Measurements from ENCODE around the gene ASTN2.

ASTN2 gene

GRCh38 chr9:116959809-116960208 lies 455.0 kb downstream of the ASTN2 start:
- Histone ChIP-seq H3K79me2 (ENCODE audit: insufficient read depth, low read depth) (no peaks in the 10 kb centered on the region), H3K9ac (no peak overlapping the region), H2AFZ (ENCODE audit: low read depth) (no peak overlapping the region), H4K20me1 (ENCODE audit: insufficient read depth) (no peaks in the 10 kb centered on the region), H3K4me2 (no peak overlapping the region), H3K4me1 (ENCODE audit: low read depth, poor library complexity, severe bottlenecking) (no peaks in the 10 kb centered on the region), H3K36me3 (ENCODE audit: insufficient read depth) (no peaks in the 10 kb centered on the region), H3K4me3 (IDR thresholded peaks at IDR 0.05; ENCODE audit: insufficient read depth, low read depth, low read length) (no peak overlapping the region), H3K27ac (no peak overlapping the region), H3K27me3 (ENCODE audit: insufficient read depth, low read depth) (no peaks in the 10 kb centered on the region)
- no peak for TF ChIP-seq CTCF (conservative IDR thresholded peaks at IDR 0.05; ENCODE audit: low read depth, low read length)

- Histone ChIP-seq H2AFZ (ENCODE audit: low read depth) (no peak overlapping the region), H3K36me3 (ENCODE audit: insufficient read depth) (no peaks in the 10 kb centered on the region), H3K4me1 (ENCODE audit: low read depth, poor library complexity, severe bottlenecking) (no peaks in the 10 kb centered on the region), H3K9ac (no peak overlapping the region), H3K4me3 (IDR thresholded peaks at IDR 0.05; ENCODE audit: insufficient read depth, low read depth, low read length) (no peak overlapping the region), H3K27me3 (ENCODE audit: insufficient read depth, low read depth) (no peaks in the 10 kb centered on the region), H3K27ac (no peak overlapping the region), H3K4me2 (no peak overlapping the region), H3K79me2 (ENCODE audit: insufficient read depth, low read depth) (no peaks in the 10 kb centered on the region), H4K20me1 (ENCODE audit: insufficient read depth) (no peaks in the 10 kb centered on the region)
- no peak for TF ChIP-seq CTCF (conservative IDR thresholded peaks at IDR 0.05; ENCODE audit: low read depth, low read length)
These were observed 456.0 kb downstream of the ASTN2 start for GRCh38 chr9:116958881-116959280.

- H3K9ac ChIP-seq, result no peak overlapping the region
- no peaks in the 10 kb centered on the region for H3K4me1 ChIP-seq (ENCODE audit: low read depth, poor library complexity, severe bottlenecking)
These were observed 460.1 kb downstream of the ASTN2 start for GRCh38 chr9:116954731-116955130.

GRCh38 chr9:116953271-116953670 lies 461.6 kb downstream of the ASTN2 start:
- TF ChIP-seq CTCF (conservative IDR thresholded peaks at IDR 0.05; ENCODE audit: low read depth, low read length), result no peak
- Histone ChIP-seq H3K9ac (no peak overlapping the region), H3K36me3 (ENCODE audit: insufficient read depth) (no peaks in the 10 kb centered on the region), H3K4me1 (ENCODE audit: low read depth, poor library complexity, severe bottlenecking) (no peaks in the 10 kb centered on the region), H3K27ac (no peak overlapping the region), H4K20me1 (ENCODE audit: insufficient read depth) (no peaks in the 10 kb centered on the region), H3K79me2 (ENCODE audit: insufficient read depth, low read depth) (no peaks in the 10 kb centered on the region), H2AFZ (ENCODE audit: low read depth) (no peak overlapping the region), H3K4me3 (IDR thresholded peaks at IDR 0.05; ENCODE audit: insufficient read depth, low read depth, low read length) (no peak overlapping the region), H3K27me3 (ENCODE audit: insufficient read depth, low read depth) (no peaks in the 10 kb centered on the region), H3K4me2 (no peak overlapping the region)

More at GRCh38 chr9:116954731-116955130, 460.1 kb downstream of the ASTN2 start:
- TF ChIP-seq CTCF (conservative IDR thresholded peaks at IDR 0.05; ENCODE audit: low read depth, low read length), result no peak
- Histone ChIP-seq H3K79me2 (ENCODE audit: insufficient read depth, low read depth) (no peaks in the 10 kb centered on the region), H3K27ac (no peak overlapping the region), H3K4me3 (IDR thresholded peaks at IDR 0.05; ENCODE audit: insufficient read depth, low read depth, low read length) (no peak overlapping the region), H3K4me2 (no peak overlapping the region), H3K36me3 (ENCODE audit: insufficient read depth) (no peaks in the 10 kb centered on the region), H2AFZ (ENCODE audit: low read depth) (no peak overlapping the region), H4K20me1 (ENCODE audit: insufficient read depth) (no peaks in the 10 kb centered on the region), H3K27me3 (ENCODE audit: insufficient read depth, low read depth) (no peaks in the 10 kb centered on the region)
